ENCODE data around the gene GLI3.

DNA sequence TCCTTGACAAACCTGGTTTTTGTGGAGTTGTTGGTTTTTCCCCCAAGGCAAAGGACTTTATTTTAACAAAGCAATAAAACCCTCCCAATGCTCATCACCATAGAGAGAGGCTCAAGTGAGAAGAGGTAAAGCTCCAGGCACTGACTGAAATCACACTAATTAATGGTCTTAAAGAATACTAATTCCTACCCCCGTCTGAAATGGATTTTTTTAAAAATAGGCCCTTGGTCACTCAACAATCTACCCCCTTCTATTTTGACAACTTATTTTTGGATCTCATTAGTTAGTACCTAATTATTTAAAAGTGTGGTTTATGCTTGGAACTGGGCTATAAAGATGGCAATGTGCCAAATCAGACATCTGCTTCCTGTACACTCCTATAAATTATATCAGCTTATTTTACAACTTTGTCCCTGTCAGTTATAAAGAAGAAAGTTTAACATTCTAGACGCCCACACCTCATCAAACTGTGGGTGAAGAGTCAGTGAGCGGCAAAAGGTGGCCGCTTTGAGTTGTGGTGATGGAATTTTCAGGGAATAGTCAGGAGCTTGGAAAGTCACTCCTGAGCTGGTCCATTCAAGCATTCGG lies 10.6 kb downstream of the GLI3 start:
- TF ChIP-seq POLR2AphosphoS5 (IDR thresholded peaks at IDR 0.05; ENCODE audit: low read depth, low read length), result no peak
- no peak for TF ChIP-seq TAF1 (IDR thresholded peaks at IDR 0.05; ENCODE audit: low read depth, low read length)
- no peak for TF ChIP-seq POU2F2 (IDR thresholded peaks at IDR 0.05; ENCODE audit: low read depth, low read length)
